Dedifferentiated amniotic fluid mesenchymal stem cell (primary cell): ENCODE results near the gene OR4C5.
"Not testable (repeated sequence)": the region's sequence is repeated elsewhere in the genome, so short reads cannot be mapped to it uniquely, and the experiment has no call there.

Experiments used
- DNase-seq: peaks from one replicate; pipeline ENCODE4 v3.0.0-alpha.2; 2016; ENCODE audit errors: extremely low spot score

The OR4C5 gene

GRCh38 chr11:48366365-48366764 is at the start of gene OR4C5:
Gene OR4C5, minus strand, starts transcription at chr11:48366465. Its CDS starts 0 bp downstream, at chr11:48366465.
- no peak for DNase-seq

GRCh38 chr11:48384670-48385069 is 18.4 kb upstream of the OR4C5 start:
- DNase-seq = no peak

DNA sequence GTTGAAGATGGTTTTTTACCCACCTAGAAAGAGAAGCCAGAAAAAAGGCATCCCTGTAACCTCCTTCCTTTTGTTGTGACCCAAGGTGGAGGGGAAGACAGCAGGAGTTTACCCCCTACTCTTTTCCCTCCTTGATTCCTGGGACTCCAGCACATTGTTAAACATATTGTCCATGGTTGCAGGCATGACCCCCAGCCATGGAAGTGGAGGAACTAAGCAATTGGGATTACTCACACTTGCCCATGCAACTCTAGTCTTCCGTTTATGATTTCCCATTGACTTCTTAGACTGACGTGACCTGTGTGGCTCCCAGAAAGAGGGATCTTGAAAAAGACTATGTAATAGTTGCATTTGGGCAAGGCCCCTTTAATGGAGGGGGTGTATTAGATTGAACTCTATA is 17.9 kb upstream of the OR4C5 start:
- not testable (repeated sequence) for DNase-seq

- DNase-seq = not testable (repeated sequence)
These were observed 5.0 kb downstream of the OR4C5 start for GRCh38 chr11:48361289-48361688.

DNA sequence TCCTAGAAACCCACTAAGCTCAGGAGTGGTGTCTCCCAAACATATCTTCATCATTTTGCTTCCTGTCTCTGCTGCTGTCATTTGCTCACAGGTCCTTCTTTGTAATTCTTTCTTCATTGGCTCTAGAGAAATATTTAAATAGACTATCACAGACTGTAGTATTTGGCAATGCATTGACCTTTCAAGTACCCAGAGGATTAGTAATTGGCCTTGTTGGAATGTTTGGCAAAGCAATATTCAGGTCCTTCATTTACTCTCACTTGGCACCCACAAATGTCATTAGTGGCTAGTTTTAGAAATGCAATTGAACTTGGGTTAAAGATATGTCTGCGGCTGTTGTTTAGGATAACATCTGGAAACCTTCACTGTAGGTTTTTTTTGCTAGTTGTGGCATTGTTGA is 11.6 kb downstream of the OR4C5 start:
- DNase-seq = no peak

- DNase-seq = no peak
These were observed 12.3 kb downstream of the OR4C5 start for GRCh38 chr11:48354013-48354412.

DNA sequence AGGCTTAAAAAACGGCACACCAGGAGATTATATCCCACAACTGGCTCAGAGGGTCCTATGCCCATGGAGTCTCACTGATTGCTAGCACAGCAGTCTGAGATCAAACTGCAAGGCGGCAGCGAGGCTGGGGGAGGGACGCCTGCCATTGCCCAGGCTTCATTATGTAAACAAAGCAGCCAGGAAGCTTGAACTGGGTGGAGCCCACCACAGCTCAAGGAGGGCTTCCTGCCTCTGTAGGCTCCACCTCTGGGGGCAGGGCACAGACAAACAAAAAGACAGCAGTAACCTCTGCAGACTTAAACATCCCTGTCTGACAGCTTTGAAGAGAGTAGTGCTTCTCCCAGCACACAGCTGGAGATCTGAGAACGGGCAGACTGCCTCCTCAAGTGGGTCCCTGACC is 20.0 kb downstream of the OR4C5 start:
- DNase-seq = not testable (repeated sequence)

DNA sequence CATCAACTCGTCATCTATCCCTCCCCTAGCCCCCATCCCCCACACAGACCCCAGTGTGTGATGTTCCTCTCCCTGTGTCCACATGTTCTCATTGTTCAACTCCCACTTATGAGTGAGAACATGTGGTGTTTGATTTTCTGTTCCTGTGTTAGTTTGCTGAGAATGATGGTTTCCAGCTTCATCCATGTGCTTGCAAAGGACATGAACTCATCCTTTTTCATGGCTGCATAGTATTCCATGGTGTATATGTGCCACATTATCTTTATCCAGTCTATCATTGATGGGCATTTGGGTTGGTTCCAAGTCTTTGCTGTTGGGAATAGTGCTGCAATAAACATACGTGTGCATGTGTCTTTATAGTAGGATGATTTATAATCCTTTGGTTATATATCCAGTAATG is 23.8 kb downstream of the OR4C5 start:
- not testable (repeated sequence) for DNase-seq

- no peak for DNase-seq
These were observed 24.8 kb downstream of the OR4C5 start for GRCh38 chr11:48341466-48341865.

DNA sequence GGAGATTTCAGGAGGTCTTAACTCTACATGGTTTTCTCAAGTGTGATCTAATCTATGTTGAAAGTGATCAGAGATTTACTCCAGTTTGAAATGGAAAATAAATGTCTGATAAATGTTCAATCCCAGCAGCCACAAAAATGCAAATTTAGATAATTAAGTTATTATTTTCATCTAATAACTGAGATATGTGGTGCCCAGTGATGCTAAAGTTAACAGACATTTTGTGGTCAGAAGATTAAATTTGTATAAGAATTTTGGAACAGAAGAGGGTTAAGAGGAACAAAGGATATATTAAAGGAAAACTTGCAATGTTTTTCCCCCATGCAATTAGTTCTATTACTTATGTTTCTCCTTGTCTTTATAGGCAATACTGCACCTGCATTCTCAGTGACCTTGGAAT is 41.6 kb downstream of the OR4C5 start, which contains the start of gene OR4C3:
TSS of gene OR4C3 (plus strand) at position 301 of the 400 bp plus-strand sequence. CDS start 102 bp downstream, outside the sequence.
- not testable (repeated sequence) for DNase-seq

DNA sequence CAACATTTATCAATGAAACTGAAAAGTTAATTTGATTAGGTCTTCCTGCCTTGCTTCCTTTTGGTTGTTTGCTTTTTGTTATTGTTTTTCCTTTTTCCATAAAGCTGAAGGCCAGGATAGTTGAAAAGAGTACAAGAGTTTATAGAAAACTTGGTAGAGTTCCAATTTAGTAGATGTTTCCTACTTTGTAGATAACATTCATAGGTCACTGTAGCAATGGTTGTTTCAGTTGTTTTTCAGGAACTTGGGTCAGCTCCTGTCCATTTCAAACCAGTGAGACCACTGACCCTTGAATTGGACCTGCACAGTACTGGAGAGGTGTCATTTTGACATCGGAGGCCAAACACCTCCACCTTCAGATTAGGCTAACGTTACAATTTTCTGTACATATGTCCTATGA is 46.5 kb downstream of the OR4C5 start:
- not testable (repeated sequence) for DNase-seq
